SU-DHL-6 (cell line): ENCODE measurements around the gene ELAVL2.

Experiments used
- EZH2phosphoT487 ChIP-seq: fragments of 200-600 bp; sonication (generic), shearing (Covaris generic); conservative IDR thresholded peaks from 2 replicates; pipeline ENCODE4 v1.6.1; 2018; ENCODE audit warnings: mild to moderate bottlenecking, antibody characterized with exemption, low read length, moderate library complexity, mixed read lengths
- TF ChIP-seq, protein P1 (sequence below): fragments of 200-600 bp; sonication (generic); IDR thresholded peaks from one replicate; pipeline ENCODE4 v1.5.1; 2017; ENCODE audit warnings: antibody characterized with exemption, mild to moderate bottlenecking, low read length, moderate library complexity; ENCODE audit not compliant: insufficient read depth, poor library complexity, severe bottlenecking

DNA sequence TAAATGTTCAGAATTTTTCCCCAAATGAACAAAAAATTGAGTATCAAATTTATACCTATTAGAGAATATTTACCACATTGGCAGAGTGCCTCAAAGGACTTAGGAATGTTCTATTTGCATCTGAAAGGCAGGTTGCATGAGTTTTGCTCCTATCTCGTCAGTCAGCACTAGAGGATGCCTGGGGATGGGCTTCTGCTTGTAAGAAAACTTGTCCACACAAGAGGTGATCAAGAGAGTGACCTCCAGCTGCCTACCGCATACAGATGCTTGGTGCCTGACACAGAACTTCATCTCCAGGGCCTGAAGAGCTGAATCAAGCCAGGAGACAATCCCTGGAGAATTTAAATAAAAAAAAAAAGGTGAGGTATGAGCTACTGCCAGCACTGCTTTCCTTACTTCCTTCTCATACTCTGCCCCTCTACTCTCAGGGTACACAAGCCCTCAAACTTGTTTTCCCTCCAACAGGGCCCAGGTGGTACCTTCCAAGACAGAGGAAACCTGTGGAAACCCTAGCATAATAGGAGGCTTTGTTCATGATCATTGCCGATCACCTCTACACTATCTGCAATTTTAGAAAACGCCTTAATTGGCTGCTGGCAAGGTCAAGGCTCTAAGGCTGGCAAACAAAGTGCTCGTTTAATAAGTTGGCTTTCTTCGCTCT, 166.6 kb downstream of the ELAVL2 start:
- no peak for TF ChIP-seq EZH2phosphoT487
- TF ChIP-seq, protein P1, sequence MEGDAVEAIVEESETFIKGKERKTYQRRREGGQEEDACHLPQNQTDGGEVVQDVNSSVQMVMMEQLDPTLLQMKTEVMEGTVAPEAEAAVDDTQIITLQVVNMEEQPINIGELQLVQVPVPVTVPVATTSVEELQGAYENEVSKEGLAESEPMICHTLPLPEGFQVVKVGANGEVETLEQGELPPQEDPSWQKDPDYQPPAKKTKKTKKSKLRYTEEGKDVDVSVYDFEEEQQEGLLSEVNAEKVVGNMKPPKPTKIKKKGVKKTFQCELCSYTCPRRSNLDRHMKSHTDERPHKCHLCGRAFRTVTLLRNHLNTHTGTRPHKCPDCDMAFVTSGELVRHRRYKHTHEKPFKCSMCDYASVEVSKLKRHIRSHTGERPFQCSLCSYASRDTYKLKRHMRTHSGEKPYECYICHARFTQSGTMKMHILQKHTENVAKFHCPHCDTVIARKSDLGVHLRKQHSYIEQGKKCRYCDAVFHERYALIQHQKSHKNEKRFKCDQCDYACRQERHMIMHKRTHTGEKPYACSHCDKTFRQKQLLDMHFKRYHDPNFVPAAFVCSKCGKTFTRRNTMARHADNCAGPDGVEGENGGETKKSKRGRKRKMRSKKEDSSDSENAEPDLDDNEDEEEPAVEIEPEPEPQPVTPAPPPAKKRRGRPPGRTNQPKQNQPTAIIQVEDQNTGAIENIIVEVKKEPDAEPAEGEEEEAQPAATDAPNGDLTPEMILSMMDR, result no peak
